OCI-M1 (cell line): ENCODE results near the gene RAD51AP1.

Experiments used
- DNase-seq: peaks from one replicate; lab custom pipeline; 2025; lab: John Stamatoyannopoulos, UW

Gene RAD51AP1

GRCh38 chr12:4552191-4552590, 13.5 kb downstream of the RAD51AP1 start:
- no peak for DNase-seq

- no peak for DNase-seq
These were observed 15.3 kb downstream of the RAD51AP1 start for GRCh38 chr12:4553943-4554342.

- no peak for DNase-seq
These were observed 17.1 kb downstream of the RAD51AP1 start for GRCh38 chr12:4555804-4556203.

GRCh38 chr12:4556735-4557530, 18.2 kb downstream of the RAD51AP1 start:
- no peak for DNase-seq

GRCh38 chr12:4557586-4557985, 18.9 kb downstream of the RAD51AP1 start:
- DNase-seq, result no peak

- no peak for DNase-seq
These were observed 19.5 kb downstream of the RAD51AP1 start for GRCh38 chr12:4558171-4558570.

- DNase-seq, result no peak
These were observed 23.5 kb downstream of the RAD51AP1 start, which contains the start of gene DYRK4 for GRCh38 chr12:4562034-4562657. TSS of gene DYRK4 (plus strand) at chr12:4562208. CDS start at chr12:4562246, 38 bp downstream.

GRCh38 chr12:4563336-4563735, 24.6 kb downstream of the RAD51AP1 start:
- no peak for DNase-seq

GRCh38 chr12:4564818-4565217, 26.1 kb downstream of the RAD51AP1 start:
- peak; percentile 32 for DNase-seq

GRCh38 chr12:4566474-4566873, 27.8 kb downstream of the RAD51AP1 start:
- DNase-seq, result no peak

- peak; percentile 56 for DNase-seq
These were observed 28.6 kb downstream of the RAD51AP1 start for GRCh38 chr12:4567073-4567881.

GRCh38 chr12:4569261-4569660, 30.6 kb downstream of the RAD51AP1 start:
- no peak for DNase-seq

GRCh38 chr12:4572680-4573079, 34.0 kb downstream of the RAD51AP1 start:
- peak; percentile 4 for DNase-seq

GRCh38 chr12:4579305-4580102, 40.8 kb downstream of the RAD51AP1 start:
- DNase-seq, result peak; percentile 72

GRCh38 chr12:4580281-4580688, 41.6 kb downstream of the RAD51AP1 start:
- DNase-seq, result no peak

GRCh38 chr12:4584281-4584680, 45.6 kb downstream of the RAD51AP1 start:
- no peak for DNase-seq

GRCh38 chr12:4584896-4585295, 46.2 kb downstream of the RAD51AP1 start:
- DNase-seq, result no peak

- no peak for DNase-seq
These were observed 47.8 kb downstream of the RAD51AP1 start for GRCh38 chr12:4586500-4586899.

GRCh38 chr12:4587108-4587507, 48.4 kb downstream of the RAD51AP1 start:
- no peak for DNase-seq

- no peak for DNase-seq
These were observed 50.2 kb downstream of the RAD51AP1 start for GRCh38 chr12:4588916-4589315.

GRCh38 chr12:4589941-4590340, 51.3 kb downstream of the RAD51AP1 start:
- no peak for DNase-seq

GRCh38 chr12:4591180-4591687, 52.5 kb downstream of the RAD51AP1 start:
- DNase-seq, result no peak
